HepG2 (cell line): Measurements from ENCODE around the gene MCM3AP. TPM values are rescaled to one million over a fixed set of nuclear protein-coding genes. Genes with fewer than 3 reads are reported as not detected.

ENCODE experiments used
- EP300 ChIP-seq, 3 experiments: sonication (generic) in 1 of 3; formaldehyde crosslinking in 1 of 3; IDR thresholded peaks; 2 replicates each; pipeline versions ENCODE4 v1.5.1 to v1.6.1; 2011 to 2020; ENCODE audit warnings: low read depth in 2 of 3, low read length in 2 of 3, borderline replicate concordance in 1 of 3, improper control_type of control experiment in 1 of 3, mild to moderate bottlenecking in 1 of 3, missing genetic modification reagents in 1 of 3, moderate library complexity in 1 of 3
- ETV5 ChIP-seq: IDR thresholded peaks from 2 replicates; pipeline ENCODE4 v1.6.1; 2018; ENCODE audit warnings: missing biosample characterization, missing genetic modification reagents, inconsistent platforms, borderline replicate concordance
- FOSL2 ChIP-seq: sonication (generic); formaldehyde crosslinking; IDR thresholded peaks from 2 replicates; pipeline ENCODE4 v1.4.0; 2020; ENCODE audit warnings: missing genetic modification reagents
- GLI4 ChIP-seq: sonication (generic); formaldehyde crosslinking; IDR thresholded peaks from 2 replicates; pipeline ENCODE4 v1.5.1; 2020; ENCODE audit warnings: missing genetic modification reagents, mild to moderate bottlenecking, moderate library complexity, borderline replicate concordance
- GMEB2 ChIP-seq: IDR thresholded peaks from 2 replicates; pipeline ENCODE4 v1.6.1; 2016; ENCODE audit warnings: missing biosample characterization, missing genetic modification reagents, low read depth
- KLF12 ChIP-seq: sonication (generic); formaldehyde crosslinking; IDR thresholded peaks from 2 replicates; pipeline ENCODE4 v1.4.0; 2020; ENCODE audit warnings: missing genetic modification reagents, borderline replicate concordance
- NCOA5 ChIP-seq: sonication (generic); formaldehyde crosslinking; IDR thresholded peaks from 2 replicates; pipeline ENCODE4 v1.4.0; 2020; ENCODE audit warnings: missing genetic modification reagents
- RERE ChIP-seq: IDR thresholded peaks from 2 replicates; pipeline ENCODE4 v1.6.1; 2016; ENCODE audit warnings: low read depth, missing genetic modification reagents, missing compliant biosample characterization
- SALL1 ChIP-seq: sonication (generic); formaldehyde crosslinking; IDR thresholded peaks from 2 replicates; pipeline ENCODE4 v1.8.0; 2022; ENCODE audit warnings: mild to moderate bottlenecking, missing genetic modification reagents
- SNAPC2 ChIP-seq: sonication (generic); formaldehyde crosslinking; IDR thresholded peaks from 2 replicates; pipeline ENCODE4 v1.8.1; 2022; ENCODE audit warnings: mild to moderate bottlenecking, missing genetic modification reagents
- SP1 ChIP-seq, 2 experiments: fragments of 450-650 bp in 1 of 2; sonication (generic) in 1 of 2; formaldehyde crosslinking in 1 of 2; IDR thresholded peaks; 2 replicates each; pipeline versions ENCODE4 v1.4.0 to v1.6.1; 2016 to 2020; ENCODE audit warnings: missing genetic modification reagents in 1 of 2
- TFDP1 ChIP-seq: IDR thresholded peaks from 2 replicates; pipeline ENCODE4 v1.6.1; 2016; ENCODE audit warnings: missing compliant biosample characterization, missing genetic modification reagents, borderline replicate concordance
- ZBTB7B ChIP-seq: sonication (generic); formaldehyde crosslinking; IDR thresholded peaks from 2 replicates; pipeline ENCODE4 v1.4.0; 2020; ENCODE audit warnings: missing genetic modification reagents
- ZNF225 ChIP-seq: sonication (generic); formaldehyde crosslinking; IDR thresholded peaks from 2 replicates; pipeline ENCODE4 v1.4.0; 2020; ENCODE audit warnings: mild to moderate bottlenecking, missing genetic modification reagents
- ZNF256 ChIP-seq: sonication (generic); formaldehyde crosslinking; conservative IDR thresholded peaks from 2 replicates; pipeline ENCODE4 v1.4.0; 2020; ENCODE audit warnings: missing genetic modification reagents
- ZNF777 ChIP-seq: sonication (generic); formaldehyde crosslinking; IDR thresholded peaks from 2 replicates; pipeline ENCODE4 v1.4.0; 2020; ENCODE audit warnings: missing genetic modification reagents
- ZSCAN30 ChIP-seq: sonication (generic); formaldehyde crosslinking; IDR thresholded peaks from 2 replicates; pipeline ENCODE4 v1.5.0; 2020; ENCODE audit warnings: mild to moderate bottlenecking, missing genetic modification reagents
- polyA plus RNA-seq, 8 experiments: library from polyadenylated mRNA; depleted of rRNA in 3 of 8; stranded (reverse) in 7 of 8; unstranded in 1 of 8; fragments of >200 nt; fragmentation: Illumina TruSeq in 4 of 8; extraction: Trizol in 4 of 8; gene quantifications; 2 replicates each; pipeline versions ENCODE4 v1.2.1 to v1.2.3, GENCODE V29; 2011 to 2016; ENCODE audit warnings: low read depth in 4 of 8, missing spikeins in 1 of 8, mixed read lengths in 1 of 8; ENCODE audit not compliant: insufficient read depth in 1 of 8
- total RNA-seq, 5 experiments: library from RNA; depleted of rRNA; stranded (reverse); fragments of >200 nt; fragmentation: Illumina TruSeq; extraction: Trizol; gene quantifications; 2 replicates each; pipeline ENCODE4 v1.2.3, GENCODE V29; 2016; ENCODE audit warnings: low read depth in 1 of 5
- TF ChIP-seq, protein P1 (sequence below): sonication (generic); formaldehyde crosslinking; IDR thresholded peaks from 2 replicates; pipeline ENCODE4 v1.8.0; 2022; ENCODE audit warnings: mild to moderate bottlenecking, missing genetic modification reagents, moderate library complexity
- TF ChIP-seq, protein P2 (sequence below): IDR thresholded peaks from 2 replicates; pipeline ENCODE4 v1.6.1; 2016; ENCODE audit warnings: low read depth

Gene MCM3AP
- total and polyA plus RNA-seq, 2 of the 13 experiments (the other 11 are each of a cell fraction or from before 2014, with no cell fraction given), result 27.0 to 54.7 TPM

GRCh38 chr21:46326110-46326703 is 40.8 kb upstream of the MCM3AP start (continued):
- TF ChIP-seq TFDP1 (no peak), ZNF225 (CRISPR knock-in tag) (no peak), FOSL2 (CRISPR knock-in tag) (no peak; the same call in 1 of the 2 replicates), SP1 (IDR thresholded peaks at IDR 0.05) (no peak), SP1 (CRISPR knock-in tag; IDR thresholded peaks at IDR 0.05) (no peak), KLF12 (no peak), SALL1 (CRISPR knock-in tag) (0 out of 2 replicates have a peak, but pooled peaks have one; percentile 31), ZNF777 (CRISPR knock-in tag) (no peak), ZBTB7B (CRISPR knock-in tag) (0 out of 2 replicates have a peak, but pooled peaks have one; percentile 20), RERE (CRISPR knock-in tag) (no peak), ZSCAN30 (no peak), GLI4 (CRISPR knock-in tag) (no peak), EP300 (IDR thresholded peaks at IDR 0.05; ENCODE audit: low read depth in 2 of 2, low read length in 2 of 2) (no peak), EP300 (CRISPR knock-in tag; IDR thresholded peaks at IDR 0.05; ENCODE audit: borderline replicate concordance) (no peak), NCOA5 (CRISPR knock-in tag) (no peak), ZNF256 (CRISPR knock-in tag) (no peak), SNAPC2 (CRISPR knock-in tag) (no peak), GMEB2 (CRISPR knock-in tag) (no peak), ETV5 (CRISPR knock-in tag) (no peak; the same call in 1 of the 2 replicates)
- TF ChIP-seq, protein P1, sequence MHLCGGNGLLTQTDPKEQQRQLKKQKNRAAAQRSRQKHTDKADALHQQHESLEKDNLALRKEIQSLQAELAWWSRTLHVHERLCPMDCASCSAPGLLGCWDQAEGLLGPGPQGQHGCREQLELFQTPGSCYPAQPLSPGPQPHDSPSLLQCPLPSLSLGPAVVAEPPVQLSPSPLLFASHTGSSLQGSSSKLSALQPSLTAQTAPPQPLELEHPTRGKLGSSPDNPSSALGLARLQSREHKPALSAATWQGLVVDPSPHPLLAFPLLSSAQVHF (CRISPR knock-in tag), result no peak
- TF ChIP-seq, protein P2, sequence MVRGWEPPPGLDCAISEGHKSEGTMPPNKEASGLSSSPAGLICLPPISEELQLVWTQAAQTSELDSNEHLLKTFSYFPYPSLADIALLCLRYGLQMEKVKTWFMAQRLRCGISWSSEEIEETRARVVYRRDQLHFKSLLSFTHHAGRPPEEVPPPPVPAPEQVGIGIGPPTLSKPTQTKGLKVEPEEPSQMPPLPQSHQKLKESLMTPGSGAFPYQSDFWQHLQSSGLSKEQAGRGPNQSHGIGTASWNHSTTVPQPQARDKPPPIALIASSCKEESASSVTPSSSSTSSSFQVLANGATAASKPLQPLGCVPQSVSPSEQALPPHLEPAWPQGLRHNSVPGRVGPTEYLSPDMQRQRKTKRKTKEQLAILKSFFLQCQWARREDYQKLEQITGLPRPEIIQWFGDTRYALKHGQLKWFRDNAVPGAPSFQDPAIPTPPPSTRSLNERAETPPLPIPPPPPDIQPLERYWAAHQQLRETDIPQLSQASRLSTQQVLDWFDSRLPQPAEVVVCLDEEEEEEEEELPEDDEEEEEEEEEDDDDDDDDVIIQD (CRISPR knock-in tag), result no peak
